ENCODE results near the gene EFCAB11.
A peak's percentile ranks its signal among the peaks of the same experiment; 100 is the strongest.

Gene EFCAB11

DNA sequence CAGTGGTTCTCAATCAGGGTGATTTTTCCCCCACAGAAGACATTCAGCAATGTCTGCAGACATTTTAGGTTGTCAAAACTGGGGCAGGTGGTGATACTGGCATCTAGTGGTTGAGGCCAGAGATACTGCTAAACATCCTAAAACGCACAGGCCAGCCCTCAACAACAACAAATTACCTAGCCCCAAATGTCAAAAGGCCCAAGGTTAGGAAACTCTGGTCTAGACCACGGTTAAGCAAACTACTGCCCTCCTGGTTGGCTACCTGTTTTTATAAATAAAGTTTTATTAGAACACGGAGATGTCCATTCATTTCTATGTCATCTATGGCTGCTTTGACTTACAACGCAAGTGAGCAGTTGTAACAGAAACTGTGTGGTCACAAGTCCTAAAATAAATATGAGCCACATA lies 186.7 kb downstream of the EFCAB11 start:
- DNase-seq (ENCODE audit: low read depth) = peak; percentile 28

DNA sequence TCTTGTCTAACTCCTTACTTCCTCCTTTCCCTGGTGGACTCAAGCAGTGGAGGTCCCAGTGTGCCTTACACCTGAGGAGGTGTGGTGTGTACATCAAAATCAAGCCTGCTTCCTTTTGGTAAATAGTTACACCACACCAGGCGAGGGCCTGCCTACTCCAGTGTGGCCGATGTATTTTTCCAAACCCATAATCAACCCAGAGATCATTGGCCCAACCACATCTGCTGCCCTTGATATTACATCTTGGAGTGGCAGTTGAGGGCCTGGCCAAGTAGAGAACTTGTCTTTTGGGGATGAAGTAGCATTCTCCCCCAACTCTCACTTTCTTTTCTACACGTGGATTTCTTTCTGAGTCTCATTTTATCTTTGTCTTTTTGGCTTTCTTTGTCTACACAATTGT lies 187.4 kb downstream of the EFCAB11 start:
- no peak for DNase-seq (ENCODE audit: low read depth)

DNA sequence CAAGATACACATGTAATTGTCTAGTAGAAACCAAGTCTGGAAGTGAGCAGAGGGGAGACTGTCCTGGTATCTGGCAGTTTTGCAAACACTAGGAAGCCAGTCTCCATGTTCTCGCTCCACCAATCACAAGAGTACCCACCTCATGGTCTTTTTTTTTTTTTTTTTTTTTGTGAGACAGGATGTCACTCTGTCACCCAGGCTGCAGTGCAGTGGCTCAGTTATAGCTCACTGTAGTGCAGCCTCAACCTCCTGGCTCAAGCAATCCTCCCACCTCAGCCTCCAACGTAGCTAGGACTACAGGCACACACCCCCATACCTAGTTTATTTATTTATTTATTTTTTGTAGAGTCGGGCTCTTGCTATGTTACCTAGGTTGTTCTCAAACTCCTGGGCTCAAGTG lies 189.2 kb downstream of the EFCAB11 start:
- no peak for DNase-seq (ENCODE audit: low read depth)

DNA sequence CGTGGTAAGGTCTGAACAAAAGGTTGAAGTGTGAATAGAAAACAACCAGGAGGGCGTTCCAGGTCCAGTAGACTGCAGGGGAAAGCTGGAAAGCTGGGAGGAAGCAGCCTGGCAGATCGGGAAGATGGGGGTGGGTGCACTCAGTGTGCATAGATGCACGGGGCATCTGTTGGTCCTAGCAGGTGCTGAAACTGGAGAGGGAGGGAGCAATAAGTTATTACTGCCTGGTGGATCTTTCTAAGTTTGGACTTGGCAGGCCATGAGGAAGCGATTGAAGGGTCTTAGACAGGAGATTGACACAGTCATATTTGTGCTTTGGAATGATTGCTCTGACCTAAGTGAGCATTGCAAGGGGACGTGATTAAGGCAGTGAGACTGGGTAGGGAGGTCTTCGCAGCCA lies 194.4 kb downstream of the EFCAB11 start:
- DNase-seq (ENCODE audit: low read depth) = no peak

DNA sequence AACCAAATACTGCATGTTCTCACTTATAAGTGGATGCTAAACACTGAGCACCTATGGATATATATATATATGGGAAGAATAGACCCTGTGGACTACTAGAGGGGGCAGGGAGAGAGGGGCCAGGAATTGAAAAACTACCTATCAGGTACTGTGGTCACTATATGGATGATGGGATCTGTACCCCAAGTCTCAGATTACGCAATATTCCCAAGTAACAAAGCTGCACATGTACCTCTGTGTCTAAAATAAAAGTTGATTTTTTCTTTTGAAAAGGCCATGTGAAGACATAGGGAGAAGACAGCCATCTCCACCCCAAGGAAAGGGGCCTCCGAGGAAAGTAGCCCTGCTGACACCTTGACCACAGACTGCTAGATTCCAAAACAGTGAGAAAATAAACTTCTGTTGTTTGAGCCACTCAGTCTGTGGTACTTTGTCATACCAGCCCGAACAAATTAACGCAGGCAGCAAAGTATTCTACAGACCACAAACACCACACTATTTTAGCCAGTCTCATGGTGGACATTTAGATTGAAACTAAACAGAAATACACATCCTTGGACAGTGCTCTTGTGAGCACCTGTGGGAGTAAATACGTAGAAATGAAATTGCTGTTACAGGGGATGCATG lies 197.1 kb downstream of the EFCAB11 start:
- DNase-seq (ENCODE audit: low read depth) = no peak

DNA sequence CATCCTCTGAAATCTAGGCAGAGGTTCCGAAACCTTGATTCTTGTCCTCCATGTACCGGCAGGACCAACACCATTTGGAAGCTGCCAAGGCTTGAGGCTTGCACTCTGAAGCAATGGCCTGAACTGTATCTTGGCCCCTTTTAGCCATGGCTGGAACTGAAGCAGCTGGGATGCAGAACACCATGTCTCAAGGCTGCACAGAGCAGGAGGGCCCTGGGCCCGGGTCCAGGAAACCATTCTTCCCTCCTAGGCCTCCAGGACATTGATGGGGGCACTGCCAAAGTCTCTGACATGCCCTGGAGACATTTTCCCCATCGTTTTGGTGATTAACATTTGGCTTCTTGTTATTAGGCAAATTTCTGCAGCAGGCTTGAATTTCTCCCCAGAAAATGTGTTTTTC lies 198.7 kb downstream of the EFCAB11 start:
- DNase-seq (ENCODE audit: low read depth) = no peak

DNA sequence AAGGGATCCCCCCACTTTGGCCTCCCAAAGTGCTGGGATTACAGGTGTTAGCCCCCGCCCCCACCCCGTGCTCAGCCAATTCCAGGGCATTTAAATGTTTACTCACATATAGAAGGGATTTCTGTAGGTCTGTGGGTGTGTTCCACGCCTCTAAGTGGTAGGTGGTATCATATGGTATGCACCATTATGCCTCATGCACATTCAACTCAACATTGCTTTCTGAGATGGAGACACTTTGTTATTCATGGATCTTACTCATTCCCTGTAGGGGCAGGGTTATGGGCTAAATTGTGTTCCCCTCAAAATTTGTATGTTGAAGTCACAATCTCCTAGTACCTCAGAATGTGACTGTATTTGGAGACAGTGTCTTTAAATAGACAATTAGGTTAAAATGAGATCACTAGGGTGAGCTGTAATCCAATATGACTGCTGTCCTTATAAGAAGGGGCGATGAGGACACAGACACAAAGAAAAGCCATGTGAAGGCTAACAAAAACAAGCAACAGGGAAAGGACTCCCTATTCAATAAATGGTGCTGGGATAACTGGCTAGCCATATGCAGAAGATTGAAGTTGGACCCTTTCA lies 200.6 kb downstream of the EFCAB11 start:
- no peak for DNase-seq (ENCODE audit: low read depth)

DNA sequence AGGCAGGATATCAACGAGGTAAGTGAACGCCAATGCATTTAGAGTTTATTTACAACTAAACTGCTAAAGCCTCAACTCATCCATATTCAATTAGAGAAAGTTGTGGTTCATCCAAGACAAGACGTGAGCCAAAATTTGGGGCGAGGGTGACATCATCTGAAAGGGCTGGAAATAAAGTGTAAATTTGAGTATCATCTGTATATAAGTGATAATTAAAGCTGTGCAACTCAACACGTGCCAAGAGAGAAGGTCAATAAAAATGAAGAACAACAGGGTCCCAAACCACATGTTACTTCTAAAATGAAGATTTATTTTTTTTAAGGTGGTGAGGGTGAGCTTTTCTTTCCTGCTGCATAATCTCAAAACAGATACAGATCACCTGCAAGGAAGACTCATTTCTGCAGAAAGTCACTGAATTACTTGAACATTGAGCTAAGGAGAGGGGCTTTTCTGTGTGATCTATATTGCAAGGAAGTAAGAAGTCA lies 203.6 kb downstream of the EFCAB11 start:
- DNase-seq (ENCODE audit: low read depth) = no peak

DNA sequence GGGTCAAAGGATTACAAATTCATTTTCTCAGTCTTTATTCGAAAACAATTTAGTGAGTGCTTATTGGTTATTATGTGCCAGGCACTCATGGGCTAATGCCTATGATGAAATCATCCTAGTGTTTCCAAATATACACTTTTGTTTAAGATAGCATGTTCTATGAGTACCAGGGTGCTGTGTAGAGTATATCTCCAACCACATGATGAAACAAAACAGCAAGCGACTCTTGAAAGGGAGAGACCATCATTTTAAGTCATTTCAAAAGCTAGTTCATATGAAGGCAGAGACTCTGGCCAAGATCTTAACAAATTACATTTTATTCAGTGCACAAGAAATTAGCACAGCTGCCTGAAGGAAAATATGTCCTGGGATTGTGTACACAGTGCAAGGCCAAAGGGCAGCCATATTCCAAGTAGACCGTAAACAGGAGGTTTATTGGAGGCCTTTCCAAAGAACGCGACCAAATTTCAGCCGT lies 204.2 kb downstream of the EFCAB11 start:
- DNase-seq (ENCODE audit: low read depth) = no peak

DNA sequence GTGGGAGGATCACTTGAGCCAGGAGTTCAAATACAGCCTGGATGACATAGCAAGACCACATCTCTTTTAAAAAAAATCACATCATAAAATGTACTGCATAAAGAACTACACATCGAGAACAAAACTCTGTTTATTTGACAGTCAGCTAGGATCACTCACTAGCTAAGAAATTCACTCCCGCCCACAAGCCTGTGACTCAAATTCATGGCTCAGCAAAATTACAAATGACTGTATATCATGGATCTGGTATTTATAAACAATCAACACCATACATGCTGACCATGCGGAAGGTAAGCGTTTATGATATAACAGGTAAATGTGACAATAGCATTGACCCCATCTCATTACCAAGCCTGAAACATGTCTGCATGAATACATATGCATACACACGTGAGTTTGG lies 206.5 kb downstream of the EFCAB11 start:
- DNase-seq (ENCODE audit: low read depth) = no peak

DNA sequence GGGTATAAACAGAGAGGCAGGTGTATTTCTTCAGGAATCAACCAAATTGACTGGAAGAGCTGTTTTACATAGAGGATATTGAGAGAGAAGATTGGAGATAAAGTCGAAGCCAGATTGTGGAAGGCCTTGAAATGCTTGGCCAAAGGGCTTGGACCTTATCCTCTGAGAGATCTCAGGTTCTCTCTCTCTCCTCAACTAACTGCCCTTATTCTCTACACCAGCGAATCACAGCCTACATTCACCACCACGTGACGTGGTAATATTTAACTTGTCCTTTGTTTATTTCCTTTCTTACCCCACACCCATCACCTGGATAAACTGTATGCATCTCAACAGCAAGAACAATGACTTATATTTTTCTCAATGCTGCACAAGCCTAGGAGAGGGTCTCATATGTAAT lies 207.4 kb downstream of the EFCAB11 start:
- DNase-seq (ENCODE audit: low read depth) = no peak

DNA sequence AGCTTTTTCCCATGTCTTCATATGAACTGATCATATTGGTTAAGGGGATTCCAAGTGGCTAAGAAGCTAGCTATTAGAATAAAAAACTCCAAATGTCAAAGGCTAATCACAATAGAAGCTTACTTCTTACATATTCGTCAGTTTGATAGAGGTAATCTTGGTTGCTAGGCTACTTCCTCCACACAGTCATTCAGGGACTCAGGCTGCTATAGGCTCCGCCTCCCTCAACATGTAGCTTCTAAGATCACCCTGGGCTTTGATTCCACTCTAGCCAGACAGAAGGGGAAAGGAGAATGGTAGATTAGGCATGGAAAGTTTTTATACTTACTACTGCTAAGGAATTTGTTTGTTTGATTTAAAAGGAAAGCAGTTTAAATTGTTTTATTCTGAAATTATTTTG lies 207.9 kb downstream of the EFCAB11 start:
- no peak for DNase-seq (ENCODE audit: low read depth)

DNA sequence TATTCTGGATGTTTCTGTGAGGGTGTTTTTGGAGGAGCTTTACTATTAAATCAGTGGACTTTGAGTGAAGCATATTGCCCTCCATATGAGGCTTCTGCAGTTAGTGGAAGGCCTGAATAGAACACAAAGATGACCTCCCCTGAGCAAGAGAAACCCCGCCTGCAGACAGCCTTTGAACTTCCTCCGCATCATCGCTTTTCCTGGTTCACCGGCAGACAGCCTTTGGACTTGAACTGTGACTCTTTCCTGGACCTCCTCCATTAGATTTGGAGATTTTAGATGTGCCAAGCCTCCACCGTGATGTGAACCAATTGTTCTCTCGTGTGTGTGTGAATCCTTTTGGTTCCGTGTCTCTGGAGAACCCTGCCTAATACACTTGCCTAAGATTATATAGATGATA lies 208.4 kb downstream of the EFCAB11 start:
- no peak for DNase-seq (ENCODE audit: low read depth)
